ENCODE results near the gene FBLN7. TPM values are rescaled to one million over a fixed set of nuclear protein-coding genes. Genes with fewer than 3 reads are reported as not detected.
"Not testable (repeated sequence)": the region's sequence is repeated elsewhere in the genome, so short reads cannot be mapped to it uniquely, and the experiment has no call there.

Gene FBLN7
- polyA plus RNA-seq, 2 donors = 0.14 to 0.33 TPM

GRCh38 chr2:112113354-112113753 lies 24.8 kb upstream of the FBLN7 start:
- not testable (repeated sequence) for H3K4me1 ChIP-seq (ENCODE audit: control insufficient read depth in 2 of 2, insufficient read depth in 2 of 2, low read length in 1 of 2); H3K36me3 ChIP-seq (ENCODE audit: control insufficient read depth in 2 of 2, insufficient read depth in 2 of 2, low read length in 1 of 2); H3K27me3 ChIP-seq (ENCODE audit: control insufficient read depth in 1 of 2, insufficient read depth in 2 of 2, low read length in 2 of 2); H3K4me3 ChIP-seq (ENCODE audit: low read depth in 1 of 2, low read length in 2 of 2); H3K27ac ChIP-seq (ENCODE audit: low read depth in 2 of 2, low read length in 1 of 2); H3K9me3 ChIP-seq (ENCODE audit: control insufficient read depth in 2 of 2, insufficient read depth in 1 of 2, low read depth in 1 of 2, low read length in 1 of 2)
- WGBS, 2 donors = 96 to 97% methylated on average over 4 of the region's 4 CpGs

GRCh38 chr2:112118148-112118547 lies 20.0 kb upstream of the FBLN7 start:
- peaks cover 3 to 6% of the 10 kb centered on the region in 2 donors for H3K36me3 ChIP-seq (ENCODE audit: control insufficient read depth in 2 of 2, insufficient read depth in 2 of 2, low read length in 1 of 2)
- H3K27ac ChIP-seq (ENCODE audit: low read depth in 2 of 2, low read length in 1 of 2) = no peak overlapping the region
- WGBS, 2 donors = 88 to 89% methylated on average over 4 of the region's 4 CpGs
- no peaks in the 10 kb centered on the region for H3K4me1 ChIP-seq (ENCODE audit: control insufficient read depth in 2 of 2, insufficient read depth in 2 of 2, low read length in 1 of 2)
- no peaks in the 10 kb centered on the region for H3K27me3 ChIP-seq (ENCODE audit: control insufficient read depth in 1 of 2, insufficient read depth in 2 of 2, low read length in 2 of 2)
- H3K9me3 ChIP-seq (ENCODE audit: control insufficient read depth in 2 of 2, insufficient read depth in 1 of 2, low read depth in 1 of 2, low read length in 1 of 2) = no peaks in the 10 kb centered on the region
- H3K4me3 ChIP-seq (ENCODE audit: low read depth in 1 of 2, low read length in 2 of 2) = no peak overlapping the region

DNA sequence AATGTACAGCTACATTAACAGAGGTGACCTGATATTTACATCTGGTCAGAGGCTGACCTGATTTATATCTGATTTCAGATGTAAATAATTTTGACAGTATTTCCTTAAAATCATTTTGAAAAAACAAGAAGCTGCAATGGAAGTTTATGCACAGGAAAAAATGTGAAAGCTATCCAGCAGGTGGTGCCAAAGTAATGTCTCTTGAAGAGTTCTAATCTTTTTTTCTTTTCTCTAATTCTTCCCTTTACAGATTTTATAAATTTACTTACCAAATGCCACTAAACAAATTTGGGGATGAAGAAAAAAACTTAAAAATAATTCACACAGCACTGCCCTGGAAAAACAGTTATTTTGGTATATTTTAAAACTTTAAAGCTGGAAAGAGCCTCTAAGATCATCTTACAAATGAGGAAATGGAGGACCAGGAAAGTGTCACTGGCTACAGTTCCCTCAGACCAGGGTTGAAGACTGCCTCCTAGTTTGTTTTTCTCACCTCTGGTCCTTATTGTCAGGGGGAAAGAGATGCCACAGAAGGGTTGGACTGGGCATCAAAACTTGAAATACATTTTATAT lies 16.4 kb upstream of the FBLN7 start:
- peaks cover under 1 to 3% of the 10 kb centered on the region in 2 donors for H3K36me3 ChIP-seq (ENCODE audit: control insufficient read depth in 2 of 2, insufficient read depth in 2 of 2, low read length in 1 of 2)
- no peak overlapping the region for H3K4me3 ChIP-seq (ENCODE audit: low read depth in 1 of 2, low read length in 2 of 2)
- H3K9me3 ChIP-seq (ENCODE audit: control insufficient read depth in 2 of 2, insufficient read depth in 1 of 2, low read depth in 1 of 2, low read length in 1 of 2) = no peaks in the 10 kb centered on the region
- H3K27me3 ChIP-seq (ENCODE audit: control insufficient read depth in 1 of 2, insufficient read depth in 2 of 2, low read length in 2 of 2) = no peaks in the 10 kb centered on the region
- H3K27ac ChIP-seq (ENCODE audit: low read depth in 2 of 2, low read length in 1 of 2) = no peak overlapping the region
- H3K4me1 ChIP-seq (ENCODE audit: control insufficient read depth in 2 of 2, insufficient read depth in 2 of 2, low read length in 1 of 2) = no peaks in the 10 kb centered on the region

DNA sequence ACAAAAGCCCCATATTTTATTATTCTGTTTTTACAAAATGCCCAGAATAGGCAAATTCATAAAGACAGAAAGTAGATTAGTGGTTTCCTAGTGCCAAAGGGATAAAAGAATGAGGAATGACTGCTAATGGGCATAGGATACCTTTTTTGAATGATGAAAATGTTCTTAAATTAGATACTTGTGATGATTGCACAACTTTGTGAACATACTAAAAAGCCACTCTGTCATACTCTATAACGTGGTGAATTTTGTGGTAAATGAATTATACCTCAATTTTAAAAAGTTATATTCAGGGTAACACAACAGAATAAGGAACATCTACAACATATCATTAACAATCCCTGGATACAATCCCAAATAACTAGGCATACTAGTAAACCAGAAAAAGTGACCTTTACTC lies 9.1 kb upstream of the FBLN7 start:
- H3K4me3 ChIP-seq (ENCODE audit: low read depth in 1 of 2, low read length in 2 of 2) = no peak overlapping the region
- WGBS, 2 donors = 66 to 81% methylated on average over 1 of the region's 1 CpG
- no peaks in the 10 kb centered on the region for H3K4me1 ChIP-seq (ENCODE audit: control insufficient read depth in 2 of 2, insufficient read depth in 2 of 2, low read length in 1 of 2)
- H3K27ac ChIP-seq (ENCODE audit: low read depth in 2 of 2, low read length in 1 of 2) = no peak overlapping the region
- H3K36me3 ChIP-seq (ENCODE audit: control insufficient read depth in 2 of 2, insufficient read depth in 2 of 2, low read length in 1 of 2) = no peaks in the 10 kb centered on the region
- H3K27me3 ChIP-seq (ENCODE audit: control insufficient read depth in 1 of 2, insufficient read depth in 2 of 2, low read length in 2 of 2) = no peaks in the 10 kb centered on the region
- H3K9me3 ChIP-seq (ENCODE audit: control insufficient read depth in 2 of 2, insufficient read depth in 1 of 2, low read depth in 1 of 2, low read length in 1 of 2) = no peaks in the 10 kb centered on the region

DNA sequence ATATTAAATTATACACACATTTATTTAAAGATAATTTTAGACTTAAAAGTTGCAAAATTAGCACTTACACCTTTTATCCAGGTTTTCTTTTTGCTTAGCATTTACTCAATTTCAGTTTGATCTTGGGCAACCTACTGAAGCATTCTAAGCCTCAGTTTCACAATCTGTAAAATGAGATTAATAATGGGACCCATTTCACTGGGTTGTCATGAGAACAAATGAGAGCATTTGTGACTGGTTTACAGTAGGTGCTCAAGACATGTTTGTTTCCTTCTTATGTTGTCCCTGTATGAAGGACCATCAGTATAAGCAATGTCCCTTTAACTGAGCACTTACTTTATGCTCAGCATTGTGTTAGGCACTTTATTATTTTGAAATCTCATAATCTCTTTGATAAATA lies 4.8 kb upstream of the FBLN7 start:
- Histone ChIP-seq H3K36me3 (ENCODE audit: control insufficient read depth in 2 of 2, insufficient read depth in 2 of 2, low read length in 1 of 2) (no peaks in the 10 kb centered on the region), H3K9me3 (ENCODE audit: control insufficient read depth in 2 of 2, insufficient read depth in 1 of 2, low read depth in 1 of 2, low read length in 1 of 2) (no peaks in the 10 kb centered on the region), H3K4me3 (ENCODE audit: low read depth in 1 of 2, low read length in 2 of 2) (no peak overlapping the region), H3K27ac (ENCODE audit: low read depth in 2 of 2, low read length in 1 of 2) (no peak overlapping the region), H3K4me1 (ENCODE audit: control insufficient read depth in 2 of 2, insufficient read depth in 2 of 2, low read length in 1 of 2) (no peaks in the 10 kb centered on the region), H3K27me3 (ENCODE audit: control insufficient read depth in 1 of 2, insufficient read depth in 2 of 2, low read length in 2 of 2) (no peaks in the 10 kb centered on the region)

GRCh38 chr2:112134120-112134519 lies 4.1 kb upstream of the FBLN7 start:
- no peak overlapping the region for H3K4me3 ChIP-seq (ENCODE audit: low read depth in 1 of 2, low read length in 2 of 2)
- H3K36me3 ChIP-seq (ENCODE audit: control insufficient read depth in 2 of 2, insufficient read depth in 2 of 2, low read length in 1 of 2) = no peaks in the 10 kb centered on the region
- no peak overlapping the region for H3K27ac ChIP-seq (ENCODE audit: low read depth in 2 of 2, low read length in 1 of 2)
- no peaks in the 10 kb centered on the region for H3K9me3 ChIP-seq (ENCODE audit: control insufficient read depth in 2 of 2, insufficient read depth in 1 of 2, low read depth in 1 of 2, low read length in 1 of 2)
- H3K4me1 ChIP-seq (ENCODE audit: control insufficient read depth in 2 of 2, insufficient read depth in 2 of 2, low read length in 1 of 2) = no peaks in the 10 kb centered on the region
- 76 to 82% methylated on average over 4 of the region's 4 CpGs for WGBS, 2 donors
- H3K27me3 ChIP-seq (ENCODE audit: control insufficient read depth in 1 of 2, insufficient read depth in 2 of 2, low read length in 2 of 2) = no peaks in the 10 kb centered on the region

DNA sequence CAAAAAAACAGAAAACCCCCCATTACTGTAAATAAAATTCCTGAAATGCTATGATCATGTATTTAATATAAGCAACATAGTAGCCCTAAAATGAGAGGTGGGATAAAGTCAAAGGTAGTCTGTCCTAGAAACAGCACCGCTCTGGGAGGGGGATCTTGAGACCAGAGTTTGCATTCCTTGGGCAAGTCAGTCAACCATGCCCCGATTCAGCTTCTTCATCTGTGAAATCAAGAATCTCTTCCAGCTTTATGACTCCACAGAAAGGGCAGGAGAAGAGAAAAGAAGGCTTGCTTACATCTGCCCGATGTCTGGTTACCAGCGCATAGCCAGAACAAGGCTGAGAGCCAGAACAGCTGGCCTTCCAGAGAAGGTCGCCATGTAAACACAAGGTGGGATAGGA lies 2.1 kb upstream of the FBLN7 start:
- 90 to 96% methylated on average over 5 of the region's 5 CpGs for WGBS, 2 donors

DNA sequence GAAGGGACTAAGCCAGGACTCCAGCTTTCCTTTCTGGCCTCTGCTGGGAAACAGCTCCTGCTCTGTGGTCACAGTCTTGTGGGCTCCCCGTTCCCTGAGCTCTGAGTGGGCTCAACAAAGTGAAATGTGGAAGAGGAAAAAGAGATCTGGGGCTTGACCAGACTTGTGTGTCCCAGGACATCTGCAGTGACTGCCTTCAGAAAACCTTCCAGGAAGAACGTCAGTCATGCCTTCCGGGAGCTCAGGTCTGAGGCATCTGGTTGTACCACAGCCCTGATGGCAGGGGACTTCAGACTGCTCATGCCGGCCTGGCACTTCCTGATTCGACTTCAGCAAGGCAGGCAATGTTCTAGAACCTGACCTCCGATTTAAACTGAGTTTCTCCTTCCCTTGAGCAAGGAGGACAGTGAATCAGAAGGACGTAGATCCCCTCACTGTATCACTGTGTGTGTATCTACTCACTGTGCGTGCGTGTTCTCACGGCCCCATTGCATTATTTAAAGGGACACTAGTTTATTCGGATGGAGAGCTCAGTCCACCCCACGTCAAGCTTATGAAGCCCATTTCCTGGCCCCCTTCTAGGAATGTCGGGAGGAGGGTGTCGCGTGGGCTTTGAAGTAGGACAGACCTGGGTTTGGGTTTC lies 548 bp upstream of the FBLN7 start:
- peak overlapping the region; percentile 48 to 51 for H3K4me3 ChIP-seq (ENCODE audit: low read depth in 1 of 2, low read length in 2 of 2)
- no peak overlapping the region for H3K27ac ChIP-seq (ENCODE audit: low read depth in 2 of 2, low read length in 1 of 2)
- no peaks in the 10 kb centered on the region for H3K27me3 ChIP-seq (ENCODE audit: control insufficient read depth in 1 of 2, insufficient read depth in 2 of 2, low read length in 2 of 2)
- H3K4me1 ChIP-seq (ENCODE audit: control insufficient read depth in 2 of 2, insufficient read depth in 2 of 2, low read length in 1 of 2) = no peaks in the 10 kb centered on the region
- H3K36me3 ChIP-seq (ENCODE audit: control insufficient read depth in 2 of 2, insufficient read depth in 2 of 2, low read length in 1 of 2) = no peaks in the 10 kb centered on the region
- H3K9me3 ChIP-seq (ENCODE audit: control insufficient read depth in 2 of 2, insufficient read depth in 1 of 2, low read depth in 1 of 2, low read length in 1 of 2) = no peaks in the 10 kb centered on the region
- WGBS, 2 donors = 18 to 26% methylated on average over 15 of the region's 15 CpGs

More for the DNA sequence above, 2.1 kb upstream of the FBLN7 start:
- Histone ChIP-seq H3K36me3 (ENCODE audit: control insufficient read depth in 2 of 2, insufficient read depth in 2 of 2, low read length in 1 of 2) (no peaks in the 10 kb centered on the region), H3K4me3 (ENCODE audit: low read depth in 1 of 2, low read length in 2 of 2) (no peak overlapping the region), H3K4me1 (ENCODE audit: control insufficient read depth in 2 of 2, insufficient read depth in 2 of 2, low read length in 1 of 2) (no peaks in the 10 kb centered on the region), H3K9me3 (ENCODE audit: control insufficient read depth in 2 of 2, insufficient read depth in 1 of 2, low read depth in 1 of 2, low read length in 1 of 2) (no peaks in the 10 kb centered on the region), H3K27me3 (ENCODE audit: control insufficient read depth in 1 of 2, insufficient read depth in 2 of 2, low read length in 2 of 2) (no peaks in the 10 kb centered on the region), H3K27ac (ENCODE audit: low read depth in 2 of 2, low read length in 1 of 2) (no peak overlapping the region)

DNA sequence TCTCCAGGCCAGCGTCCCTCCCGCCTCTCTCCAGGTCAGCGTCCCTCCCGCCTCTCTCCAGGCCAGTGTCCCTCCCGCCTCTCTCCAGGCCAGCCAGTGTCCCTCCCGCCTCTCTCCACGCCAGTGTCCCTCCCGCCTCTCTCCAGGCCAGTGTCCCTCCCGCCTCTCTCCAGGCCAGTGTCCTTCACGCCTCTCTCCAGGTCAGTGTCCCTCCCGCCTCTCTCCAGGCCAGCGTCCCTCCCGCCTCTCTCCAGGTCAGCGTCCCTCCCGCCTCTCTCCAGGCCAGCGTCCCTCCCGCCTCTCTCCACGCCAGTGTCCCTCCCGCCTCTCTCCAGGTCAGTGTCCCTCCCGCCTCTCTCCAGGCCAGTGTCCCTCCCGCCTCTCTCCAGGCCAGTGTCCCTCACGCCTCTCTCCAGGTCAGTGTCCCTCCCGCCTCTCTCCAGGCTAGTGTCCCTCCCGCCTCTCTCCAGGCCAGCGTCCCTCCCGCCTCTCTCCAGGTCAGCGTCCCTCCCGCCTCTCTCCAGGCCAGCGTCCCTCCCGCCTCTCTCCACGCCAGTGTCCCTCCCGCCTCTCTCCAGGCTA lies 939 bp downstream of the FBLN7 start:
- not testable (repeated sequence) for H3K4me1 ChIP-seq (ENCODE audit: control insufficient read depth in 2 of 2, insufficient read depth in 2 of 2, low read length in 1 of 2); H3K4me3 ChIP-seq (ENCODE audit: low read depth in 1 of 2, low read length in 2 of 2); H3K36me3 ChIP-seq (ENCODE audit: control insufficient read depth in 2 of 2, insufficient read depth in 2 of 2, low read length in 1 of 2); H3K27me3 ChIP-seq (ENCODE audit: control insufficient read depth in 1 of 2, insufficient read depth in 2 of 2, low read length in 2 of 2); H3K9me3 ChIP-seq (ENCODE audit: control insufficient read depth in 2 of 2, insufficient read depth in 1 of 2, low read depth in 1 of 2, low read length in 1 of 2); H3K27ac ChIP-seq (ENCODE audit: low read depth in 2 of 2, low read length in 1 of 2)
- WGBS, 2 donors = 0 to 2% methylated on average over 8 to 20 of the region's 32 CpGs

DNA sequence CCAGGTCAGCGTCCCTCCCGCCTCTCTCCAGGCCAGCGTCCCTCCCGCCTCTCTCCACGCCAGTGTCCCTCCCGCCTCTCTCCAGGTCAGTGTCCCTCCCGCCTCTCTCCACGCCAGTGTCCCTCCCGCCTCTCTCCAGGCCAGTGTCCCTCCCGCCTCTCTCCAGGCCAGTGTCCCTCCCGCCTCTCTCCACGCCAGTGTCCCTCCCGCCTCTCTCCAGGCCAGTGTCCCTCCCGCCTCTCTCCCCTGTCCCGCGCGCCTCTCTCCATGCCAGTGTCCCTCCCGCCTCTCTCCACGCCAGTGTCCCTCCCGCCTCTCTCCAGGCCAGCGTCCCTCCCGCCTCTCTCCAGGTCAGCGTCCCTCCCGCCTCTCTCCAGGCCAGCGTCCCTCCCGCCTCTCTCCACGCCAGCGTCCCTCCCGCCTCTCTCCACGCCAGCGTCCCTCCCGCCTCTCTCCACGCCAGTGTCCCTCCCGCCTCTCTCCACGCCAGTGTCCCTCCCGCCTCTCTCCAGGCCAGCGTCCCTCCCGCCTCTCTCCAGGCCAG lies 1.5 kb downstream of the FBLN7 start:
- not testable (repeated sequence) for H3K27me3 ChIP-seq (ENCODE audit: control insufficient read depth in 1 of 2, insufficient read depth in 2 of 2, low read length in 2 of 2); H3K4me3 ChIP-seq (ENCODE audit: low read depth in 1 of 2, low read length in 2 of 2)
- whole genome bisulfite sequencing, 2 donors = 4 to 5% methylated on average over 18 to 34 of the region's 38 CpGs

More for the DNA sequence above, 1.5 kb downstream of the FBLN7 start:
- H3K9me3 ChIP-seq (ENCODE audit: control insufficient read depth in 2 of 2, insufficient read depth in 1 of 2, low read depth in 1 of 2, low read length in 1 of 2); H3K36me3 ChIP-seq (ENCODE audit: control insufficient read depth in 2 of 2, insufficient read depth in 2 of 2, low read length in 1 of 2); H3K27ac ChIP-seq (ENCODE audit: low read depth in 2 of 2, low read length in 1 of 2); H3K4me1 ChIP-seq (ENCODE audit: control insufficient read depth in 2 of 2, insufficient read depth in 2 of 2, low read length in 1 of 2): not testable (repeated sequence)
